HAP-1 (cell line): ENCODE data around the gene PHF2.

Experiments used
- DNase-seq, 2 experiments: peaks; one replicate each; pipeline ENCODE4 v3.0.0-alpha.2; 2016 to 2020; ENCODE audit warnings: low spot score in 2 of 2
- H3K27me3 ChIP-seq: fragments of 250-450 bp; sonication (Bioruptor Pico); 2 replicates; pipeline ENCODE4 v1.5.1; 2020; ENCODE audit warnings: low read depth, mild to moderate bottlenecking, moderate library complexity
- H3K36me3 ChIP-seq: fragments of 250-450 bp; sonication (Bioruptor Pico); replicated peaks from 2 replicates; pipeline ENCODE4 v1.5.1; 2020; ENCODE audit warnings: mild to moderate bottlenecking
- H3K4me1 ChIP-seq: fragments of 250-450 bp; sonication (Bioruptor Pico); 2 replicates; pipeline ENCODE4 v1.5.1; 2020; ENCODE audit warnings: mild to moderate bottlenecking
- H3K4me3 ChIP-seq: fragments of 250-450 bp; sonication (Bioruptor Pico); 2 replicates; pipeline ENCODE4 v1.5.1; 2020; ENCODE audit warnings: mild to moderate bottlenecking, moderate library complexity
- H3K9me3 ChIP-seq: fragments of 250-450 bp; sonication (Bioruptor Pico); 2 replicates; pipeline ENCODE4 v1.5.1; 2020; ENCODE audit warnings: mild to moderate bottlenecking, moderate library complexity
- in situ Hi-C: fragments of 300-500 bp; cut with MboI; formaldehyde crosslinking; loops from 3 replicates; pipeline ENCODE4 v1.14.3; 2020; ENCODE audit warnings: low sequenced_read_pairs, inconsistent platforms, mixed read lengths

The PHF2 gene

DNA sequence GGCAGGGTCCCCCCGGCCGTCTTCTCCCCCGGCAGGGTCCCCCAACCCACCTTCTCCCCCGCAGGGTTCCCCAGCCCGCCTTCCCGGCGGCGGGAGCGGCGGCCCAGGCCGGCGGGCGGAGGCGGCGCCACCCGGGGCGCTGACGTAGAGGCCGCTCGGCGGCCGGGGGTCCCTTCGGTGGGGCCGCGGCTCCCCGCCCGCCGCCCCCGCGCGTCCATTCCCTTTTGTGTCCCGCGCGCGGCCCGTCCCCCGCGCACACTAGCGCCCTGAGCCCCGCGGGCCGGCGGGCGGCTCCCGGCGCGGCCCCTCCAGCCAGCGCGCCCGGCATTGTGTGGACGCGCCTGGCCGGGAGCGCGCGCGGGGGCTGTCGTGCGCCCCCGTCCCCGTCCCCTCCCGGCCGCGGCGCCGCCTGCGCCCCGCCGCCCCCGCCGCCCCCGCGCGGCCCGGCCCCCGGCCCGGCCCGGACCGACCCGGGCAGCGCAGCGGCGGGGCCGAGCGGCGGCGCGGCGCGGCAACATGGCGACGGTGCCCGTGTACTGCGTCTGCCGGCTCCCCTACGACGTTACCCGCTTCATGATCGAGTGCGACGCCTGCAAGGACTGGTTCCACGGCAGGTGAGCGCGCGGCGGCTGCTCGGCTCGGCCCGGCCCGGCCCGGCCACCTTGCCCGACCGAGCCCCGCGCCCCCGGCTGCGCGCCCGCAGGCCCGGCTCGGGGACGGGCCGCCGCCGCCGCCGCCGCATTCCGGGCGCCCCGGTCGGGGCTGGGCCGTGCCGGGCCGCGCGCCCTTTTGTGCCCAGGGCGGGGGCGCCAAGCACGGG lies at the start of gene PHF2:
Gene PHF2, plus strand, starts transcription at position 327 of the 820 bp plus-strand sequence. Its CDS starts 190 bp downstream, at position 517.
- in situ Hi-C loops = no loop called here
- Histone ChIP-seq H3K27me3 (no peaks in the 10 kb centered on the region), H3K4me3 (peak within 1 kb of the TSS; percentile 52), H3K36me3 (no peaks in the 10 kb centered on the region), H3K4me1 (peaks cover 15% of the 10 kb centered on the region), H3K9me3 (no peaks in the 10 kb centered on the region; the same call in 1 of the 2 replicates)
- DNase-seq = peak in 1 of 2 experiments; percentile 24

- DNase-seq = no peak
- H3K27me3 ChIP-seq = no peaks in the 10 kb centered on the region
- no peaks in the 10 kb centered on the region for H3K9me3 ChIP-seq
- no peak overlapping the region for H3K4me3 ChIP-seq
- no peaks in the 10 kb centered on the region for H3K4me1 ChIP-seq
- peaks cover 53% of the 10 kb centered on the region for H3K36me3 ChIP-seq
- in situ Hi-C loops = no loop called here
These were observed 45.0 kb upstream of the PHF2 start for GRCh38 chr9:93531374-93531773.

DNA sequence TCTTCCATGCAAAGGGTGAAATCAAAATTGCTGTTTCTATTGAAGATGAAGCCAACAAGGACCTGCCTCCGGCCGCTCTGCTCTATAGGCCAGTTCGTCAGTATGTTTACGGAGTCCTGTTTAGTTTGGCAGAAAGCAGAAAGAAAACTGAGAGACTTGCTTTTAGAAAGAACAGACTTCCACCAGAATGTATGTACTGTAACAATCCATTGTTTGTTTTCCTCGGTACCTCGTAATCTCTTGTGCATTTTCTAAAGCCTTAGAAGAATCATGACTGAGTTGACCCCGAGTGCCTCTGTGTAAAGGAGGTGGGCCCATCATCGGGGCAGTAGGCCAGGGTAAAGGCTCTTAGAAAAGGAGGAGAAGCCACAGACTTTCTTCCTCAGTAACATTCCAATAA lies 44.2 kb upstream of the PHF2 start:
- in situ Hi-C loops = no loop called here
- Histone ChIP-seq H3K4me3 (no peak overlapping the region), H3K9me3 (no peaks in the 10 kb centered on the region), H3K4me1 (no peaks in the 10 kb centered on the region), H3K27me3 (no peaks in the 10 kb centered on the region), H3K36me3 (peaks cover 47% of the 10 kb centered on the region)
- no peak for DNase-seq

DNA sequence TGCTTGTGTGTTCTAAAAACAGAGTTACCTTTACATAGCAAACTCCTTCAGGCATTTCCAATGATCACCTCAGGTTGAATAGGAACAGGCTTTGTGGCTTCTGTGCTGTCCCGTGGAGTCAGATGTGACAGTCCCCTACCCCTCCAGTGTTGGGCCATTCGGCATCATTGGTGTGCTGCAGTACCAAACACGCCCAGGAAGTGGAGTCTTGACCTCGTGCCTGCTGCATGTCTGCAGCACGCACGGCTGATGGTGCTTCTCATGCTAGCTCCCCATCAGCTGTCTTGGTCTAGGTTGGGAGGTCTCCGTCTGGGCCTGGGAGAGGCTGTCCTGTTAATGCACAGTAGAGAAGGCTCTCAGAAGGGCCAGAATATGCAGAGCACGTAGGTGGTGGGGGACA lies 42.5 kb upstream of the PHF2 start:
- Histone ChIP-seq H3K4me1 (no peaks in the 10 kb centered on the region), H3K36me3 (peaks cover 49% of the 10 kb centered on the region), H3K9me3 (no peaks in the 10 kb centered on the region), H3K27me3 (no peaks in the 10 kb centered on the region), H3K4me3 (no peak overlapping the region)
- in situ Hi-C loops = no loop called here
- DNase-seq = no peak

DNA sequence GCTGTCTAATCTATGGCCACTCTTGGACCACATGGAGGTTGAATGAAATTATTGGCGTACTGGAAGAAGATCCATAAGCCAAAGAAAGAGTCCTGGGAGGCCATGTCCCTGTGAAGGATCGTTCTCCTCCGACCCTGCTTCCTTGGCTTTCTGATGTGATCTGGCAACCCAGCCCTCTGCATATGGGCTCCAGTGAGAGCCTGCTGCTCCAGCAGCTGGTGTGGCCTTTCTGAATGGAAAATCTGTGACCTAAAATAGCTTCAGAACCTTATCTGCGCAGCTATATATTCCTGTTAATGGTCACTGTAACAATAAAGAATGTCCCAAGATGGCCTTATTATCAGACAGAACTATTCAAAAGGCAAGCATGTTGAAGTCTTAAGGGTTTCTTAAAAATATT lies 40.2 kb upstream of the PHF2 start:
- H3K9me3 ChIP-seq = no peaks in the 10 kb centered on the region
- no peak for DNase-seq
- peaks cover 35% of the 10 kb centered on the region for H3K36me3 ChIP-seq
- in situ Hi-C loops = no loop called here
- H3K4me3 ChIP-seq = no peak overlapping the region
- H3K4me1 ChIP-seq = no peaks in the 10 kb centered on the region
- no peaks in the 10 kb centered on the region for H3K27me3 ChIP-seq

- Histone ChIP-seq H3K4me1 (no peaks in the 10 kb centered on the region), H3K36me3 (peaks cover 28% of the 10 kb centered on the region), H3K9me3 (no peaks in the 10 kb centered on the region), H3K4me3 (no peak overlapping the region), H3K27me3 (no peaks in the 10 kb centered on the region)
- DNase-seq = no peak
- in situ Hi-C loops = no loop called here
These were observed 39.5 kb upstream of the PHF2 start for GRCh38 chr9:93536874-93537273.

DNA sequence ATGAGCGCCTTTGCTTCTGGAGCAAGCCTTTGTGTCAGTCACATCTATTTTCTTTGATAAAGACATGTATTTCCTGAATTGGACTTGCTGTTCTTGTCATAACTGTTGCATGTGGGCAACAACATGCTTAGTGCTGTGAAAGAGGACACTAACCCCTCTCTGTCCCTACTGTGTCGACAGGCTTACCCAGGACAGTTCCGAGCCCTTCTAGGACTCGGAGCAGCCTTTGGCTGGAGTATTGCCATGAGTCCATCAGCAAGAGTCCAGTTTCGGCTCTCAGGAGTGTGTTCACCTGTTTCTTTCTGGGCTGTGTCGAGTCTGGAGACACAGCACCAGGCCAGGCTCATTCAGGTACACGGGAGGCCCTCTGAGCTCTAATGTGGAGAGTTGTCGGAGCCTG lies 36.1 kb upstream of the PHF2 start:
- no peak for DNase-seq
- no peaks in the 10 kb centered on the region for H3K9me3 ChIP-seq
- in situ Hi-C loops = no loop called here
- no peak overlapping the region for H3K4me3 ChIP-seq
- H3K4me1 ChIP-seq = no peaks in the 10 kb centered on the region
- H3K27me3 ChIP-seq = no peaks in the 10 kb centered on the region
- H3K36me3 ChIP-seq = peaks cover 38% of the 10 kb centered on the region

GRCh38 chr9:93541005-93541404 lies 35.4 kb upstream of the PHF2 start:
- Histone ChIP-seq H3K36me3 (peaks cover 38% of the 10 kb centered on the region), H3K9me3 (no peaks in the 10 kb centered on the region), H3K4me3 (no peak overlapping the region), H3K27me3 (no peaks in the 10 kb centered on the region), H3K4me1 (no peaks in the 10 kb centered on the region)
- in situ Hi-C loops = no loop called here
- no peak for DNase-seq

DNA sequence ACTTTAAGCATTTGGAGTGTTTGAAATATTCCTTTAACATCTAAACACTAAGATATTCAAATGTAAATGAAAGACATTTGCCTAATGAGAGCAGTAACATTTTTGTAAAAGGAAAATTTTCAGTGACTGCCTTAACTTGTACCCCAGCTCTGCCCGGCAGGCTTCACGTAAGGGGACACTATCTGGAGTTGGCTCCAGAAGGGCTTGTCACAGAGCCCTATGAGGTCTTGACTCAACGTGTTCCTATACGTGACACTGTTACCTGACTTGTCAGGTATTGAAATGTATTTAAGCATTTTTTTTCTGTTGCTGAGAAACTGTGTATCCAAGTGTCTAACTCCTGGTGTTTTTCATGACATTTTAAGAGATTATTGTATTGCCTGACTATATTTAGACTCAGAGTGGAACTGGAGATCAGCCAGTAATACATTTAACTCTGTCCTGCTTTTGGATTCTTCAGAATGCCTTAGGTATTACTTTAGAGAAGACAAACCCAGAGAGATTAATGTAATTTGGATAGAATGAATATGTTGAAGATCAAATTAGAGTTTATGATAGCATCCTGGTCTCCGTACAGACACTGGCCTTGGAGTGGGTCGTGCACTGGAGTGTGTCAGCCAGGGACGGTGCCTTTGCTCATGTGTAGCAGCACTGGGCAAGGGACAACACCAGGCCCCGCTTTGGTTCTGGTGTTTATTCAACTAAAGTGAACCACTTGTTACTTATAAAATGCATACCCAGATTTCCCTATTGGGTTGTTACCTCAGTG lies 34.6 kb upstream of the PHF2 start:
- H3K4me1 ChIP-seq = no peaks in the 10 kb centered on the region
- H3K4me3 ChIP-seq = no peak overlapping the region
- peaks cover 45% of the 10 kb centered on the region for H3K36me3 ChIP-seq
- H3K9me3 ChIP-seq = no peaks in the 10 kb centered on the region
- in situ Hi-C loops = no loop called here
- peak in 1 of 2 experiments; percentile 7 for DNase-seq
- no peaks in the 10 kb centered on the region for H3K27me3 ChIP-seq

DNA sequence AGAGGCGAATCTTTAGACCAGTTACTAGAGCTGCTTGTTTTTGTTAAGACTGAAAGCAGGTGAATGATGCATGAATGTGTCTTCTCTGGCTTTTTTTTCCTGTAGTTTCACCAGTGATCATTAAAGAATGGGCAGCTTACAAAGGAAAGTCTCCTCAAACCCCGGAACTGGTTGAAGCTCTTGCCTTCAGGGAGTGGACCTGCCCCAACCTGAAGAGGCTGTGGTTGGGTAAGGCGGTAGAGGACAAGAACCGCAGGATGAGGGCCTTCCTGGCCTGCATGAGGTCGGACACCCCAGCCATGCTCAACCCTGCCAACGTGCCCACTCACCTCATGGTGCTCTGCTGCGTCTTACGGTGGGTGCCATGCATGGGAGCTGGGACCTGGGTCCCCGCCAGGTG lies 33.3 kb upstream of the PHF2 start:
- DNase-seq = no peak
- H3K4me1 ChIP-seq = no peaks in the 10 kb centered on the region
- peaks cover 44% of the 10 kb centered on the region for H3K36me3 ChIP-seq
- in situ Hi-C loops = no loop called here
- H3K9me3 ChIP-seq = no peaks in the 10 kb centered on the region
- no peak overlapping the region for H3K4me3 ChIP-seq
- no peaks in the 10 kb centered on the region for H3K27me3 ChIP-seq

GRCh38 chr9:93546356-93546755 lies 30.0 kb upstream of the PHF2 start:
- Histone ChIP-seq H3K27me3 (no peaks in the 10 kb centered on the region), H3K4me3 (no peak overlapping the region), H3K36me3 (peaks cover 44% of the 10 kb centered on the region), H3K4me1 (no peaks in the 10 kb centered on the region), H3K9me3 (no peaks in the 10 kb centered on the region)
- in situ Hi-C loops = no loop called here
- no peak for DNase-seq

DNA sequence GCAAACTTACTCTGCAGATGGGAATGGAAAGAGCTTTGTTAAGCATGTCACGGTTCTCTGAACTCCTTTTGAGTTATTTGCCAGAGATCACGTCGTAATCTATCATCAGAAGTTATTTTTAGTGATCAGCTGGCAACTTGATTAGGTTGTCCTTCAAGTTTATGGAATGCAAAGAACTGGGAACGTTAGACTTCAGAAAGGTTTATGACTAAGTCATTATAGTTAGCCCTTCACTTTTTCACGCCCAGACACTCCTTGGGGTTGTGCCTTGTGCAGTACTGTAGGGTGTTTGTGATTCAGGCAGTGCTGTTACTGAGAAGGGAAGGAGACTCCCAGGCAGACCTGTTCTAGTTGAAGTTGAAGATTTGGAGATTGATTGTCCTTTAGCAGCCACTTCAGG lies 26.8 kb upstream of the PHF2 start:
- Histone ChIP-seq H3K9me3 (no peaks in the 10 kb centered on the region), H3K4me1 (peaks cover 9% of the 10 kb centered on the region), H3K4me3 (no peak overlapping the region), H3K27me3 (no peaks in the 10 kb centered on the region), H3K36me3 (peaks cover 50% of the 10 kb centered on the region)
- DNase-seq = peak in 1 of 2 experiments; percentile 34
- in situ Hi-C loops = no loop called here

DNA sequence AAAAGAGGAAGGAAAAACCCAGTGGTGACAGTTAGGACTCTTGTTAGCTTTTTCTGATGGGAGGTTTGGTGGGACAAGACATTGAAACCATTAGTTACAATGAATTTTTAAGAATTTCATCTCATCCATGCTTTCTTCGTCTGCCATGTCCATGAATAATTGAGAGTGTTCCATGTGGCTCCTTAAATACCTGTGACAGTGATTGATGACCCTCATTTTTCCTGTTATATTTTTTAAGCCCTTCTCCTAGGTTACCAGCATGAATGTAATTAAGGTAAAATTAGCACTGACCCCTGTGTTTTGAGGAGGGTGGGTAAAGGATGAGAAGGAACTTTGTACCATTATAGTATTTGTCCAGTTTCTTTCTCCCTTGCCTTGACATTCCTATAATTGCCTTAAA lies 23.5 kb upstream of the PHF2 start:
- DNase-seq = no peak
- in situ Hi-C loops = no loop called here
- Histone ChIP-seq H3K27me3 (no peaks in the 10 kb centered on the region), H3K4me1 (peaks cover 15% of the 10 kb centered on the region), H3K9me3 (no peaks in the 10 kb centered on the region), H3K4me3 (no peak overlapping the region), H3K36me3 (peaks cover 49% of the 10 kb centered on the region)

GRCh38 chr9:93555370-93555769 lies 21.0 kb upstream of the PHF2 start:
- Histone ChIP-seq H3K36me3 (peaks cover 63% of the 10 kb centered on the region), H3K4me3 (no peak overlapping the region), H3K4me1 (peaks cover 15% of the 10 kb centered on the region), H3K9me3 (no peaks in the 10 kb centered on the region), H3K27me3 (no peaks in the 10 kb centered on the region)
- DNase-seq = peak; percentile 38 to 65
- in situ Hi-C loops = no loop called here
